Jurkat, Clone E6-1 (cell line): ENCODE results near the gene MMP8.

Experiments used
- DNase-seq: peaks from one replicate; pipeline ENCODE4 v3.0.0-alpha.2; 2011; ENCODE audit warnings: low read depth, low spot score
- H3K4me3 ChIP-seq: 2 replicates; pipeline ENCODE4 v1.5.1; 2011; ENCODE audit warnings: mild to moderate bottlenecking, low read length, control low read depth, moderate library complexity

MMP8 gene

DNA sequence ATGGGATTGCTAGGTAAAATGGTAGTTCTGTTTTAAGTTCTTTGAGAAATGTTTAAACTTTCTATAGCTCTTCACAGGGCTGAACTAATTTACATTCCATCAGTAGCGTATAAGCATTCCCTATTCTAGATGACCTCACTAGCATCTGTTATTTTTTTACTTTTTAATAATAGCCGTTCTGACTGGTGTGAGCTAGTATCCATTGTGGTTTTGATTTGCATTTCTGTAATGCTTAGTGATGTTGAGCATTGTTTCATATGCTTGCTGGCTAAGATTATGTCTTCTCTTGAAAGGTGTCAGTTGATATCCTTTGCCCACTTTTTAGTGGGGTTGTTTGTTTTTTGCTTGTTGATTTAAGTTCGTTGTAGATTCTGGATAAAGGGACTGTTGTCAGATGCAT is 55.1 kb downstream of the MMP8 start:
- DNase-seq: no peak
- no peak overlapping the region for H3K4me3 ChIP-seq

DNA sequence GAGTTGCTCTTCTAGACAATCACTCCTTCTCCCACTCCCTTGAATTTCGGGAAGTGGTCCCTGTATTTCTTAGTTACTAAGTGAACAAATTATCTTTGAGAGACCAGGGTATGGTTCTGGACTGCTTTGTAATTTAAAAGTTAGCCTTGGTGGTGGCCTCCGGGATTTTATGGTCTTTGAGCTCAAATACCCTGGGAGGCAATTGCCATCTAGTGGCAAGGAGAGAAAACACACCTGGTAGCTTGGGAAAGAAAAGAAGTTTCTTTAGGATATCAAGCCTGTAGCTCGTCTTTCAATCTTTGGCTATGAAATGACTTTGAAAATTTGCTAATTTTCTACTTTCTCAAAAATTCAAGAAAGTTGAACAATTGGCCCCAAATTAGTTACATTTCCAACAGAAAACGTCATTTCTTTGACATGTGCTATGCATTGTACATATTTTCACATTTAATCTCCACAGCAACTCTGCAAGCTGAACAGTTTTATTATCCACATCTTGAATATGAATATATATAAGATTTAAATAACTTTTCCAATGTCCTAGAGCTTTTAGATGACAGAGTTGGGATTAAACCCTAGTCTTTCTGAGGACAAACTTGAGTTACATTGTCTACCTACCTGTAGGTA is 58.3 kb downstream of the MMP8 start:
- no peak overlapping the region for H3K4me3 ChIP-seq
- DNase-seq: peak; percentile 22

DNA sequence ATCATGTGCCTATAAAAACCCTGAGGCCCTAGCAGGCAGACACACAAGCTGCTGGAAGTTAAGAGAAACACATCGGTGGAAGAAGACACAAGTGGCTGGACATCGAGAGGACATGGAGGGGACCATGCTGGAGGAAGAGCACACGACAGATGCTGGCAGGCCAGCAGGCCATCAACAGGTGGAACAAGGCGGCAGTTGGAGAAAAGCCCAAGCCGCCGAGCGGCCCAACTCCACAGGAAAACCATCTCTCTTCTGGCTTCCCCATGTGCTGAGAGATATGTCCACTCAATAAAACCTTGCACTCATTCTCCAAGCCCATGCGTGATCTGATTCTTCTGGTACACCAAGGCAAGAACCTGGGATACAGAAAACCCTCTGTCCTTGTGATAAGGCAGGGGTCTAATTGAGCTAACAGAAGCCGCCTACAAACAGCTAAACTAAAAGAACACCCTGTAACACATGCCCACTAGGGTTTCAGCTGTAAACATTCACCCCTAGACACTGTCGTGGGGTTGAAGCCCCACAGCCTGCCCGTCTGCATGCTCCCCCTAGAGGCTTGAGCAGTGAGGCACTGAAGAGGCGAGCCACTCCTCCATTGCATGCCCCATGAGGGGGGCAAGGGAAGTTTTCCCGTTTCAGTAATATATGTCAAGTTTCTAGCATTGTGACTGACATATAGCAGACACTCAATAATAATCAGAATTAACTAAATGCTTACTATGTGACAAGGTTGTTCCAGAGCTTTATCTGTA is 60.6 kb downstream of the MMP8 start:
- H3K4me3 ChIP-seq: no peak overlapping the region
- DNase-seq: peak; percentile 34

DNA sequence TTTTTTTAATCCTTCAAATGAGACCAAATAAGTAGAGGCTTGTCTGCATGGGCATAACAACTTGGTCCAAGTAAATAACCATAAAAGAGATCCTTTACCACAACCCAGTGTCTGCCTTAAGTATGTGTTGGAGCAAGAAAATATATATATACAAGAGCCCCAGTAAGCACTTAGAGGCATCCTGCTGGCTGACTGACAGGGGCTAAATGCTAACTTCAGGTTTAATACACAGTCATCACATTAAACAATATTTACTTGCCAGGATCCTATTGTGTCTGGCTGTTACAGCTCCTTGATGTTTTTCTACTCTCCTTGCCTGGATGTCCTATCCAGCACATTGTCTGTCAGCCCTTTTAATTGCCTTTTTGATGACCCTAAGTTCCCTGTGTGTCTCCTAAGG is 62.1 kb downstream of the MMP8 start:
- DNase-seq: no peak
- no peak overlapping the region for H3K4me3 ChIP-seq
